Measurements from ENCODE around the gene AGT. TPM values are rescaled to one million over a fixed set of nuclear protein-coding genes. Genes with fewer than 3 reads are reported as not detected.

AGT gene
- total RNA-seq, 1 experiment from 2014 or later: 0.93 TPM

GRCh38 chr1:230704830-230705229, 9.1 kb downstream of the AGT start:
- ChIA-PET POLR2A (no interaction called here), CTCF (no interaction called here), RAD21 (ENCODE audit: low non-redundant PET in 1 of 2, low total read pairs in 2 of 2, uncharacterized antibody in 2 of 2, unreplicated experiment in 2 of 2) (no interaction called here)
- no peaks in the 10 kb centered on the region for H3K9me3 ChIP-seq (ENCODE audit: control insufficient read depth in 1 of 2, insufficient read depth in 1 of 2, low read depth in 1 of 2, low read length in 2 of 2)
- H4K20me1 ChIP-seq (ENCODE audit: insufficient read depth): no peaks in the 10 kb centered on the region
- H3K9ac ChIP-seq (ENCODE audit: low read length): no peak overlapping the region
- no peak overlapping the region for H3K4me3 ChIP-seq (replicated peaks in 1 of 2; ENCODE audit: low read depth in 1 of 2, low read length in 2 of 2)
- peaks cover 4% of the 10 kb centered on the region; the same call in 1 of the 2 replicates for H3K27me3 ChIP-seq (ENCODE audit: insufficient read depth, low read length)
- H3K4me1 ChIP-seq (ENCODE audit: control insufficient read depth in 1 of 2, insufficient read depth in 2 of 2, low read length in 2 of 2): peaks cover 14 to 16% of the 10 kb centered on the region in 2 experiments
- no peaks in the 10 kb centered on the region for H3K36me3 ChIP-seq (ENCODE audit: control insufficient read depth in 1 of 2, insufficient read depth in 2 of 2, low read length in 2 of 2)
- ATAC-seq (no peak), DNase-seq (ENCODE audit: low read depth, low spot score) (no peak)
- intact Hi-C loops (cut with micrococcal nuclease): no loop called here
- no peak overlapping the region for H2AFZ ChIP-seq (ENCODE audit: low read depth, low read length, poor library complexity, severe bottlenecking)
- H3K27ac ChIP-seq (ENCODE audit: low read depth, low read length): no peak overlapping the region
- TF ChIP-seq MAX (IDR thresholded peaks at IDR 0.05) (no peak), SP1 (IDR thresholded peaks at IDR 0.05; ENCODE audit: low read depth) (no peak), RAD21 (IDR thresholded peaks at IDR 0.05; ENCODE audit: low read depth) (no peak), POLR2A (IDR thresholded peaks at IDR 0.05; ENCODE audit: borderline replicate concordance, extremely low read depth, insufficient read depth, insufficient read length) (no peak), ATF3 (IDR thresholded peaks at IDR 0.05) (no peak), FOSL1 (IDR thresholded peaks at IDR 0.05; ENCODE audit: low read depth) (no peak), TCF7L2 (IDR thresholded peaks at IDR 0.05; ENCODE audit: borderline replicate concordance, extremely low read depth, insufficient read depth, insufficient read length) (no peak), CEBPB (IDR thresholded peaks at IDR 0.05; ENCODE audit: low read depth) (no peak)
- no TSS peak for BruUV-seq (replicated peaks)
- no peaks in the 10 kb centered on the region for H3K9me2 ChIP-seq (ENCODE audit: insufficient read depth)
- H3K4me2 ChIP-seq (ENCODE audit: low read length): no peak overlapping the region
- no peaks in the 10 kb centered on the region for H3K79me2 ChIP-seq (ENCODE audit: insufficient read depth, low read length)

GRCh38 chr1:230703679-230704385, 10.1 kb downstream of the AGT start:
- Histone ChIP-seq H4K20me1 (ENCODE audit: insufficient read depth) (no peaks in the 10 kb centered on the region), H3K4me1 (ENCODE audit: control insufficient read depth in 1 of 2, insufficient read depth in 2 of 2, low read length in 2 of 2) (peaks cover 14 to 16% of the 10 kb centered on the region in 2 experiments), H3K27ac (ENCODE audit: low read depth, low read length) (no peak overlapping the region), H3K9ac (ENCODE audit: low read length) (no peak overlapping the region), H3K79me2 (ENCODE audit: insufficient read depth, low read length) (no peaks in the 10 kb centered on the region), H2AFZ (ENCODE audit: low read depth, low read length, poor library complexity, severe bottlenecking) (no peak overlapping the region), H3K4me2 (ENCODE audit: low read length) (0 out of 2 replicates have a peak overlapping the region, but pooled peaks have one; percentile 36), H3K4me3 (replicated peaks in 1 of 2; ENCODE audit: low read depth in 1 of 2, low read length in 2 of 2) (no peak overlapping the region), H3K27me3 (ENCODE audit: insufficient read depth, low read length) (peaks cover 4% of the 10 kb centered on the region; the same call in 1 of the 2 replicates), H3K9me2 (ENCODE audit: insufficient read depth) (no peaks in the 10 kb centered on the region), H3K9me3 (ENCODE audit: control insufficient read depth in 1 of 2, insufficient read depth in 1 of 2, low read depth in 1 of 2, low read length in 2 of 2) (no peaks in the 10 kb centered on the region), H3K36me3 (ENCODE audit: control insufficient read depth in 1 of 2, insufficient read depth in 2 of 2, low read length in 2 of 2) (no peaks in the 10 kb centered on the region)
- DNase-seq (ENCODE audit: low read depth, low spot score) (no peak), ATAC-seq (no peak; the same call in 1 of the 2 replicates)
- BruUV-seq (replicated peaks): no TSS peak
- ChIA-PET CTCF (no interaction called here), RAD21 (ENCODE audit: low non-redundant PET in 1 of 2, low total read pairs in 2 of 2, uncharacterized antibody in 2 of 2, unreplicated experiment in 2 of 2) (no interaction called here), POLR2A (no interaction called here)
- intact Hi-C loops (cut with micrococcal nuclease): no loop called here
- TF ChIP-seq EGR1 (IDR thresholded peaks at IDR 0.05; ENCODE audit: low read depth) (no peak), RAD21 (IDR thresholded peaks at IDR 0.05; ENCODE audit: low read depth) (no peak), MAX (IDR thresholded peaks at IDR 0.05) (no peak), POLR2A (IDR thresholded peaks at IDR 0.05; ENCODE audit: borderline replicate concordance, extremely low read depth, insufficient read depth, insufficient read length) (no peak), ZNF274 (IDR thresholded peaks at IDR 0.05; ENCODE audit: low read depth, low read length) (no peak), JUND (IDR thresholded peaks at IDR 0.05) (no peak), SIN3A (IDR thresholded peaks at IDR 0.05; ENCODE audit: low read depth) (no peak), ZFX (IDR thresholded peaks at IDR 0.05) (no peak), FOSL1 (IDR thresholded peaks at IDR 0.05; ENCODE audit: low read depth) (no peak), EZH2phosphoT487 (IDR thresholded peaks at IDR 0.05; ENCODE audit: borderline replicate concordance) (no peak), REST (IDR thresholded peaks at IDR 0.05; ENCODE audit: low read depth) (no peak), POLR2AphosphoS5 (IDR thresholded peaks at IDR 0.05; ENCODE audit: low read depth, low read length) (no peak)
